GM12801 (cell line): ENCODE data around the gene MACROD2.

Experiments
- CTCF ChIP-seq: IDR thresholded peaks from one replicate; pipeline ENCODE4 v1.5.1; 2011; ENCODE audit warnings: control low read depth; ENCODE audit not compliant: insufficient read length; ENCODE audit errors: extremely low read depth

The MACROD2 gene

GRCh38 chr20:14114065-14114704, 118.9 kb downstream of the MACROD2 start:
- TF ChIP-seq CTCF: no peak

GRCh38 chr20:14116037-14116436, 120.7 kb downstream of the MACROD2 start:
- TF ChIP-seq CTCF: no peak

- no peak for TF ChIP-seq CTCF
Observed at GRCh38 chr20:14117768-14118167, 122.5 kb downstream of the MACROD2 start.

GRCh38 chr20:14126856-14127255, 131.5 kb downstream of the MACROD2 start:
- TF ChIP-seq CTCF: no peak

- no peak for TF ChIP-seq CTCF
Observed at GRCh38 chr20:14127514-14128223, 132.4 kb downstream of the MACROD2 start.

GRCh38 chr20:14134004-14134403, 138.7 kb downstream of the MACROD2 start:
- no peak for TF ChIP-seq CTCF

GRCh38 chr20:14142171-14142570, 146.9 kb downstream of the MACROD2 start:
- TF ChIP-seq CTCF: no peak
